T47D (cell line): ENCODE data around the gene VEGFA.
A peak's percentile ranks its signal among the peaks of the same experiment; 100 is the strongest.

Experiments used
- DNase-seq, 2 experiments: peaks; one replicate each; pipeline versions ENCODE4 v3.0.0 to v3.0.0-alpha.2; 2011 to 2012; ENCODE audit warnings: low read depth in 1 of 2, low spot score in 1 of 2
- JUND ChIP-seq: IDR thresholded peaks from 2 replicates; pipeline ENCODE4 v1.6.1; 2012; ENCODE audit warnings: low read depth
- in situ Hi-C: cut with HindIII; loops from 2 replicates; pipeline ENCODE4 v1.10.0; 2016; ENCODE audit warnings: low sequenced_read_pairs, low pct_unique_long_range_greater_than_20kb

Gene VEGFA

GRCh38 chr6:43733471-43734293 is 36.3 kb upstream of the VEGFA start:
- in situ Hi-C loops = no loop called here
- TF ChIP-seq JUND = no peak
- DNase-seq = no peak

GRCh38 chr6:43734294-43734665 is 35.7 kb upstream of the VEGFA start:
- in situ Hi-C loops = no loop called here
- no peak for DNase-seq
- TF ChIP-seq JUND = no peak

DNA sequence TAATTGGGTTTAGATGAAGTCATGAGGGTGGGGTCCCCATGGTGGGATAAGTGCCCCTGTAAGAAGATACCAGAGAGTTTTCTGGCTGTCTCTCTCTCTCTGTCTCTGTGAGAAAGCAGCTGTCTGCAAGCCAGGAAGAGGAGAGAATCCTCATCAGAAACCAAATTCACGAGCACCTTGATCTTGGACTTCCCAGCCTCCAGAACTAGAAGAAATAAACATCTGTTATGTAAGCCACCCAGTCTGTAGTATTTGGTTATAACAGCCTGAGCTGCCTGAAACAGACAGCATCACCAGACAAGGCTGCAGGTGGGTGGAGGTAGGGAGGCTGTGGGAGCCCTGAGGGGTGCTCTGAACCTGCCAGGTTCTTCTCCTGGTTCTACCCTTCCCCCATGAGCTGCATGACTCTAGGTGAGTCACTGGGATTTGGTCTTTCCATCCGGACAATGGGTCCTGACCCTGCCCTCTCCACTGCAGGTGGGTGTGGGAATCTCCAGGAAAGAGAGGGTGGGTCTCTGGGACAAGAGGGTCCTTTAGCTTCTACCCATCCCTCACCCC is 34.3 kb upstream of the VEGFA start:
- DNase-seq = no peak
- in situ Hi-C loops = no loop called here

GRCh38 chr6:43736211-43736786 is 33.7 kb upstream of the VEGFA start:
- no peak for DNase-seq
- in situ Hi-C loops = no loop called here
- no peak for TF ChIP-seq JUND

More for the DNA sequence above, 34.3 kb upstream of the VEGFA start:
- no peak for TF ChIP-seq JUND

GRCh38 chr6:43736844-43737243 is 33.2 kb upstream of the VEGFA start:
- no peak for TF ChIP-seq JUND
- DNase-seq = no peak
- in situ Hi-C loops = no loop called here

- in situ Hi-C loops = no loop called here
- no peak for DNase-seq
- TF ChIP-seq JUND = no peak
Observed at GRCh38 chr6:43737272-43738081, 32.5 kb upstream of the VEGFA start.

DNA sequence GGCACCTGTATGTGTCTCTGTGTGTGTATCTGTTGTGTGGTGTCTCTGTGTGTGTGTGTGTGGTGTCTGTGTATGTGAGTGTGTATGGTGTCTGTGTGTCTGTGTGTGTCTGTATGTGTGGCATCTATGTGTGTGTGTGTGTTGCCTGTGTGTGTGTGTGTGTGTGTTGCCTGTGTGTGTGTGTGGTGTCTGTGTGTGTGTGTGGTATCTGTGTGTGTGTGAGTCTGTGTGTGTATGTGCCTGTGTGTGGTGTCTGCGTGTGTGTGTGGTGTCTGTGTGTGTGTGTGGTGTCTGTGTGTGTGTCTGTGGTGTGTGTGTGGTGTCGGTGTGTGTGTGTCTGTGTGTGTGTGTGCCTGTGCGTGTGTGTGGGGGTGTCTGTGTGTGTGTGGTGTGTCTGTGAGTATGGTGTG is 31.7 kb upstream of the VEGFA start:
- in situ Hi-C loops = no loop called here
- no peak for TF ChIP-seq JUND

GRCh38 chr6:43738877-43739641 is 31.0 kb upstream of the VEGFA start:
- peak in 1 of 2 experiments; percentile 30 for DNase-seq
- in situ Hi-C loops = no loop called here
- TF ChIP-seq JUND = no peak

More for the DNA sequence above, 31.7 kb upstream of the VEGFA start:
- DNase-seq = no peak

DNA sequence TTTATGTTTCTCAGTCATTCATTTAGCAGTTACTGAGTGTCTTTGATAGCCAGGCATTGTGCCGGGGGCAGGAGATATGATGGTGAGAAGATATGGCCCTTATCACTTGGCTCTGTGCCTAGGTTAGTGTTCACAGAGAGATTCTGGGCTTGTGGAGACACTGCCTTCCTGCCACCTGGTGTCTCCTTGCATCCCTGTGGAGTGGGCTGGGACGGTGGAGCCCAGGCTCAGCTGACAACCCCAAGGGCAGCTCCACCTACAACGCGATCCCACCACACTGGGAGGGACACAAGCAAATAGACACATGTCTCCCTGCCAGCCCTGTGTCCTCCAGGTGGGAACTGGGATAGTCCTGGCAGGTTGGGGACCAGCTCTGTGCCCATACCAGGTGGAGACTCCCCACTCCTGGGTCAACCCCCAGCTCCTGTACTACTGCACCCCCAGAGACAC is 30.3 kb upstream of the VEGFA start:
- TF ChIP-seq JUND = no peak
- in situ Hi-C loops = no loop called here

GRCh38 chr6:43740321-43740960 is 29.6 kb upstream of the VEGFA start:
- DNase-seq = no peak
- in situ Hi-C loops = no loop called here
- TF ChIP-seq JUND = no peak

More for the DNA sequence above, 30.3 kb upstream of the VEGFA start:
- DNase-seq = no peak

DNA sequence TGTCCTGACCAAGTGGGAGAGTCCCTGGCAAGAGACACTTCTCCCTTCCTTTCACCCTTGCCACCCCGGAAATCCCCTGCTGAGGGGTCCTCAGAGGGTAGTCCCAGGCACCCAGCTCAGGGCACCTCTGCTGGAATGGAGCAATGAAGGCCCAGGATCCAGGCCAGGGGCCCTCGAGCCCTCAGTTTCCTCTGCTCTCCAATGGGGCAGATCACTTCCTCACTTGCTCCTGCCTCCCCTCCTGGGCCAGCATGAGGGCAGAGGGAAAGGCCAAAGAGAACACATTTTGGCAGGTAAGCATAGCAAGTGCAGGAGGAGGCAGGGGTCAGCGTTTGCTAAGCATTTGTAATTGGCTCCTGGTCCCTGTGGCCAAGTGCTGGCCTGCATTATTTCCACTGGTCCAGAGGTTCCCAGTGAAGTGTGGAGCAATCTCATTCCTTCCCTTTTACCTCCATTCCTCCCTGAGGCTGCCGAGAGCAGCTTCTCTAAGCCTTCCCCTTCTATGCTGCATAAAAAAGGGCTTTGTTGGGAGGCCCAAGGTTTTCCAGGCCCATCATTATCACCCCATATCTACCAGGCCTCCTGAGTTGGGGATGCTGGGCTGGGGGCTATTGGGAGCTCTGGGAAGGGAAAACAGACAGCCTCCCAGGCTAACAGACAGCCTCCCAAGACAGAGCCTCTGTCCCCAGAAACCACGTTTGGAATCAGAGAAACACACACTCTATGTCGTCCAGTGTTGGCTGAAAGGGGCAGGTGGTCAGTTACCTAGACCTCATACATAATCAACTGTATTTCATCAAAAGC is 28.8 kb upstream of the VEGFA start:
- no peak for TF ChIP-seq JUND
- in situ Hi-C loops = no loop called here
- DNase-seq = no peak
